HepG2 (cell line): ENCODE results near the gene MTURN. TPM values are rescaled to one million over a fixed set of nuclear protein-coding genes. Genes with fewer than 3 reads are reported as not detected.

Source experiments
- ATAC-seq: fragments of 200-7000 bp; cut with Tn5 transposase; 3 replicates; pipeline ENCODE4 v1.9.1; 2020; ENCODE audit warnings: mild to moderate bottlenecking, moderate library complexity
- BruUV-seq: library from RNA; stranded (reverse); fragments of 400-500 nt; replicated peaks from 2 replicates; lab custom pipeline; 2021; lab: Mats Ljungman, UMichigan
- CTCF ChIA-PET: fragments of 300-600 bp; formaldehyde crosslinking; extraction: SDS; loops from one replicate; lab custom pipeline; 2021; ENCODE audit warnings: low total read pairs, inconsistent platforms, low intra/inter-chr PET ratio; lab: Yijun Ruan, JAX
- POLR2A ChIA-PET: fragments of 350-600 bp; sonication (Branson Sonifier 250); formaldehyde crosslinking; loops from one replicate; lab custom pipeline; 2020; ENCODE audit warnings: antibody characterized with exemption, inconsistent platforms; lab: Yijun Ruan, JAX
- DNase-seq: peaks from one replicate; pipeline ENCODE4 v3.0.0-alpha.2; 2015; ENCODE audit warnings: low spot score
- FAIRE-seq: peaks from 3 replicates; lab custom pipeline; 2011; peaks lifted over from hg19 to GRCh38; lab: Jason Lieb, UNC
- H2AFZ ChIP-seq: one replicate; pipeline ENCODE4 v1.6.1; 2011; ENCODE audit warnings: low read length, inconsistent platforms
- H3K27ac ChIP-seq: fragments of 300-600 bp; 3 replicates; pipeline ENCODE4 v1.8.0; 2011; ENCODE audit warnings: mixed run types, mild to moderate bottlenecking, mixed read lengths, low read length, inconsistent platforms; ENCODE audit not compliant: insufficient read depth; ENCODE audit errors: extremely low read length
- H3K27me3 ChIP-seq, 2 experiments: fragments of 200-600 bp in 1 of 2; 2 replicates in 1 of 2; 3 replicates in 1 of 2; pipeline versions ENCODE4 v1.6.0 to v1.8.0; 2011; ENCODE audit warnings: low read length in 2 of 2, mild to moderate bottlenecking in 2 of 2, moderate library complexity in 2 of 2, inconsistent platforms in 1 of 2; ENCODE audit not compliant: insufficient read depth in 2 of 2, control insufficient read depth in 1 of 2
- H3K36me3 ChIP-seq, 2 experiments: fragments of 200-600 bp in 1 of 2; replicated peaks in 1 of 2; 2 replicates in 1 of 2; 3 replicates in 1 of 2; pipeline versions ENCODE4 v1.5.1 to v1.8.0; 2011; ENCODE audit warnings: low read length in 2 of 2, inconsistent platforms in 1 of 2; ENCODE audit not compliant: insufficient read depth in 2 of 2, control insufficient read depth in 1 of 2
- H3K4me1 ChIP-seq: 2 replicates; pipeline ENCODE4 v1.5.1; 2012; ENCODE audit warnings: low read length, inconsistent platforms; ENCODE audit not compliant: insufficient read depth
- H3K4me2 ChIP-seq: 2 replicates; pipeline ENCODE4 v1.6.0; 2011; ENCODE audit warnings: low read depth, low read length, inconsistent platforms
- H3K4me3 ChIP-seq, 3 experiments: fragments of 200-600 bp in 1 of 3; sonication (generic), shearing (Covaris generic) in 1 of 3; replicated peaks in 1 of 3; 2 replicates each; pipeline ENCODE4 v1.5.1; 2011 to 2016; ENCODE audit warnings: low read length in 3 of 3, inconsistent platforms in 2 of 3, low read depth in 2 of 3, mild to moderate bottlenecking in 2 of 3, control low read depth in 1 of 3, mixed read lengths in 1 of 3; ENCODE audit not compliant: insufficient read depth in 1 of 3
- H3K79me2 ChIP-seq: one replicate; pipeline ENCODE4 v1.6.1; 2011; ENCODE audit warnings: low read length, inconsistent platforms; ENCODE audit not compliant: insufficient read depth
- H3K9ac ChIP-seq: 2 replicates; pipeline ENCODE4 v1.6.0; 2011; ENCODE audit warnings: mild to moderate bottlenecking, low read depth, low read length, inconsistent platforms; ENCODE audit not compliant: insufficient read depth
- H3K9me3 ChIP-seq: 2 replicates; pipeline ENCODE4 v1.5.1; 2012; ENCODE audit warnings: mild to moderate bottlenecking, low read length
- H4K20me1 ChIP-seq: 2 replicates; pipeline ENCODE4 v1.6.0; 2011; ENCODE audit warnings: inconsistent platforms, mild to moderate bottlenecking, low read length, moderate library complexity; ENCODE audit not compliant: insufficient read depth
- BHLHE40 ChIP-seq: IDR thresholded peaks from 2 replicates; pipeline ENCODE4 v1.6.1; 2011; ENCODE audit warnings: low read length, improper control_type of control experiment
- CHD2 ChIP-seq: IDR thresholded peaks from 2 replicates; pipeline ENCODE4 v1.6.1; 2011; ENCODE audit warnings: low read depth, low read length, improper control_type of control experiment
- KDM1A ChIP-seq: IDR thresholded peaks from 2 replicates; pipeline ENCODE4 v1.6.1; 2016; ENCODE audit warnings: missing compliant biosample characterization
- KDM6A ChIP-seq: IDR thresholded peaks from 2 replicates; pipeline ENCODE4 v1.6.1; 2016; ENCODE audit warnings: low read depth
- RFX3 ChIP-seq: IDR thresholded peaks from 2 replicates; pipeline ENCODE4 v1.6.1; 2016; ENCODE audit warnings: missing biosample characterization, missing genetic modification reagents
- SKI ChIP-seq: fragments of 450-650 bp; IDR thresholded peaks from one replicate; pipeline ENCODE4 v1.6.1; 2018; ENCODE audit warnings: mild to moderate bottlenecking; ENCODE audit not compliant: partially characterized antibody
- ZNF34 ChIP-seq: sonication (generic); formaldehyde crosslinking; IDR thresholded peaks from 2 replicates; pipeline ENCODE4 v1.4.0; 2020; ENCODE audit warnings: mild to moderate bottlenecking, missing genetic modification reagents, borderline replicate concordance
- ZNF703 ChIP-seq: sonication (generic); formaldehyde crosslinking; IDR thresholded peaks from 2 replicates; pipeline ENCODE4 v1.5.1; 2020; ENCODE audit warnings: missing genetic modification reagents, mild to moderate bottlenecking, moderate library complexity, borderline replicate concordance
- ZNF746 ChIP-seq: sonication (generic); formaldehyde crosslinking; IDR thresholded peaks from 2 replicates; pipeline ENCODE4 v1.8.0; 2022; ENCODE audit warnings: mild to moderate bottlenecking, missing genetic modification reagents
- WGBS: methylation state at CpG from one replicate; pipeline ENCODE4 v1.1.6; 2017; ENCODE audit warnings: low lambda C conversion rate; 5-methylcytosine and 5-hydroxymethylcytosine counted together
- in situ Hi-C: cut with HindIII; loops from 2 replicates; pipeline ENCODE4 v1.10.0; 2017; ENCODE audit warnings: low pct_unique_long_range_greater_than_20kb; ENCODE audit not compliant: extremely low pct_ligation_motif_present
- intact Hi-C: fragments of 100-400 bp; cut with micrococcal nuclease; formaldehyde crosslinking; loops from one replicate; pipeline ENCODE4 v1.10.0; 2022; ENCODE audit not compliant: unreplicated experiment
- polyA plus RNA-seq, 8 experiments: library from polyadenylated mRNA; depleted of rRNA in 3 of 8; stranded (reverse) in 7 of 8; unstranded in 1 of 8; fragments of >200 nt; fragmentation: Illumina TruSeq in 4 of 8; extraction: Trizol in 4 of 8; gene quantifications; 2 replicates each; pipeline versions ENCODE4 v1.2.1 to v1.2.3, GENCODE V29; 2011 to 2016; ENCODE audit warnings: low read depth in 4 of 8, missing spikeins in 1 of 8, mixed read lengths in 1 of 8; ENCODE audit not compliant: insufficient read depth in 1 of 8
- total RNA-seq, 5 experiments: library from RNA; depleted of rRNA; stranded (reverse); fragments of >200 nt; fragmentation: Illumina TruSeq; extraction: Trizol; gene quantifications; 2 replicates each; pipeline ENCODE4 v1.2.3, GENCODE V29; 2016; ENCODE audit warnings: low read depth in 1 of 5
- TF ChIP-seq, protein P1 (sequence below): IDR thresholded peaks from 2 replicates; pipeline ENCODE4 v1.6.1; 2018; ENCODE audit warnings: missing genetic modification reagents, mild to moderate bottlenecking, missing compliant biosample characterization

The MTURN gene
- total and polyA plus RNA-seq, 2 of the 13 experiments (the other 11 are each of a cell fraction or from before 2014, with no cell fraction given): 5.7 to 7.2 TPM

- Histone ChIP-seq H3K9me3 (no peaks in the 10 kb centered on the region), H3K79me2 (no peaks in the 10 kb centered on the region), H4K20me1 (no peaks in the 10 kb centered on the region), H3K4me2 (peak overlapping the region; percentile 51; the same call in 1 of the 2 replicates), H3K27ac (no peak overlapping the region), H3K4me1 (peaks cover 14% of the 10 kb centered on the region), H3K9ac (no peak overlapping the region), H2AFZ (no peak overlapping the region), H3K4me3 (no peak overlapping the region; a peak in 1 of 6 replicates), H3K36me3 (no peaks in the 10 kb centered on the region), H3K27me3 (no peaks in the 10 kb centered on the region; a peak in 1 of 5 replicates)
- ATAC-seq (no peak), FAIRE-seq (no peak), DNase-seq (no peak)
- BruUV-seq: no TSS peak
- intact Hi-C loops (no loop called here), in situ Hi-C loops (no loop called here)
- TF ChIP-seq ZNF746 (CRISPR knock-in tag) (no peak), KDM6A (CRISPR knock-in tag) (no peak), ZNF34 (no peak), RFX3 (CRISPR knock-in tag) (no peak), BHLHE40 (no peak), ZNF703 (no peak), SKI (no peak), CHD2 (no peak), KDM1A (CRISPR knock-in tag) (no peak)
- TF ChIP-seq, protein P1, sequence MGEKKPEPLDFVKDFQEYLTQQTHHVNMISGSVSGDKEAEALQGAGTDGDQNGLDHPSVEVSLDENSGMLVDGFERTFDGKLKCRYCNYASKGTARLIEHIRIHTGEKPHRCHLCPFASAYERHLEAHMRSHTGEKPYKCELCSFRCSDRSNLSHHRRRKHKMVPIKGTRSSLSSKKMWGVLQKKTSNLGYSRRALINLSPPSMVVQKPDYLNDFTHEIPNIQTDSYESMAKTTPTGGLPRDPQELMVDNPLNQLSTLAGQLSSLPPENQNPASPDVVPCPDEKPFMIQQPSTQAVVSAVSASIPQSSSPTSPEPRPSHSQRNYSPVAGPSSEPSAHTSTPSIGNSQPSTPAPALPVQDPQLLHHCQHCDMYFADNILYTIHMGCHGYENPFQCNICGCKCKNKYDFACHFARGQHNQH (CRISPR knock-in tag): no peak
- POLR2A ChIA-PET: interaction anchor here (1.2 kb wide), 1 partner anchor 106 kb away, joined by 3 read pairs; no protein-coding TSS in a partner anchor
- WGBS: 69% methylated on average over 3 of the region's 3 CpGs
- CTCF ChIA-PET: no interaction called here
Measured at GRCh38 chr7:30178748-30179436, 44.1 kb downstream of the MTURN start.
